AG10803 (cell line): ENCODE measurements around the gene KDM4B.

ENCODE experiments used
- DNase-seq: peaks from one replicate; pipeline ENCODE4 v3.0.0; 2010; ENCODE audit warnings: low read depth
- H3K4me3 ChIP-seq: 2 replicates; pipeline ENCODE4 v1.5.1; 2011; ENCODE audit warnings: mild to moderate bottlenecking, low read length, control low read depth
- CTCF ChIP-seq: conservative IDR thresholded peaks from 2 replicates; pipeline ENCODE4 v1.5.1; 2011; ENCODE audit warnings: mild to moderate bottlenecking, low read length, control low read depth, inconsistent platforms

Gene KDM4B

DNA sequence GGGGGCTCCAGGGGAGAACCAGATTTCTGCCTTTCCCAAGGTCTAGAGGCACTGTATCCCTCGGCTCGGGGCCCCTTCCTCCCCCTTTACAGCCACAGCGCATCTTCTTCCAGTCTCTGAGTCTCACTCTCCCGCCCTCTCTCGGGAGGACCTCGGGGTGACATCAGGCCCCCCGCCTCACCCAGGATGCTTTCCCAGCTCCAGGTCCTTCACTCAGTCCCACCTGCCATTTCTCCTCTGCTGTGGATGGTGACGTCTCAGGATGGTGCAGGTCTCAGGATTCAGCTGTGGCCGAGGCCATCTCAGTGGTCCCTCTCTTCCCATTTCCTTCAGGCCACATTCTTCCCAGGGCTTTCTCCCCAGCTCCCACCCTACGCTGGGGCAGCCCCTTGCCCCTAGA, 13.6 kb upstream of the KDM4B start:
- TF ChIP-seq CTCF = no peak
- no peak for DNase-seq
- no peak overlapping the region for H3K4me3 ChIP-seq

DNA sequence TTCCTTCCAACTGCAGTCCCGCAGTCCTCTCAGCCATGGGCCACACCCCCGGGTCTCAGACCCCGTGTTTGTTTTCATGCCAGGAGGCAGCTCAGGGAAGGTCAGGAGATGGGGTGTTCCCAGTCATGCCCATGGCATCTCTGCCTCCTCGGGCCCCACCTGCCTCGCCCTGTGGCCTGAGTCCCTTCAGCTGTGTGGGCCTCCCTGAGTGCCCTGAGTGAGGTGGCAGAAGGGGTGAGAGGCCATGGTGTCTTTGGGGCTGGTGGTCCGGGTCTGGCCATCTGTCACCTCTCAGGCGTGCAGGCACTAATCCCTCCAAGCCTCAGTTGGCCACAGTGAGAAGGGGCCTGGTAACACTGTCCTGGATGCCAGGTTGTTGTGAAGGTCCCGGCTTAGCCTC, 10.9 kb upstream of the KDM4B start:
- no peak for TF ChIP-seq CTCF
- H3K4me3 ChIP-seq = no peak overlapping the region
- DNase-seq = no peak

GRCh38 chr19:4962085-4962619, 6.8 kb upstream of the KDM4B start:
- no peak for TF ChIP-seq CTCF
- no peak overlapping the region for H3K4me3 ChIP-seq
- DNase-seq = no peak

DNA sequence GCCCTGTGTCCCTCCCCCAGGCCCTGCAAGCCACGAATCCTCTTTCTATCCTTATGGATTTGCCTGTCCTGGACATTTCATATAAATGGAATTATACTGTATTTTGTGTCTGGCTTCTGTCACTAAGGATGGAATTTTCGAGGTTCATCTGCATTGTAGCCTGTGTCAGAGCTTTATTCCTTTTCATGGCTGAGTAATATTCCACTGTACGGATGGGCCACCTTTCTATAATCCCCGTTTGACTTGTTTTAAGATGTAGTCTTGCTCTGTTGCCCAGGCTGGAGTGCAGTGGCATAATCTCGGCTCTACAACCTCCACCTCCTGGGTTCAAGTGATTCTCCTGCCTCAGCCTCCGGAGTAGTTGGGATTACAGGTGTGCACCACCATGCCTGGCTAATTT, 3.9 kb upstream of the KDM4B start:
- no peak overlapping the region for H3K4me3 ChIP-seq
- no peak for DNase-seq
- no peak for TF ChIP-seq CTCF

GRCh38 chr19:4966591-4966990, 2.3 kb upstream of the KDM4B start:
- DNase-seq = no peak
- H3K4me3 ChIP-seq = no peak overlapping the region
- no peak for TF ChIP-seq CTCF

DNA sequence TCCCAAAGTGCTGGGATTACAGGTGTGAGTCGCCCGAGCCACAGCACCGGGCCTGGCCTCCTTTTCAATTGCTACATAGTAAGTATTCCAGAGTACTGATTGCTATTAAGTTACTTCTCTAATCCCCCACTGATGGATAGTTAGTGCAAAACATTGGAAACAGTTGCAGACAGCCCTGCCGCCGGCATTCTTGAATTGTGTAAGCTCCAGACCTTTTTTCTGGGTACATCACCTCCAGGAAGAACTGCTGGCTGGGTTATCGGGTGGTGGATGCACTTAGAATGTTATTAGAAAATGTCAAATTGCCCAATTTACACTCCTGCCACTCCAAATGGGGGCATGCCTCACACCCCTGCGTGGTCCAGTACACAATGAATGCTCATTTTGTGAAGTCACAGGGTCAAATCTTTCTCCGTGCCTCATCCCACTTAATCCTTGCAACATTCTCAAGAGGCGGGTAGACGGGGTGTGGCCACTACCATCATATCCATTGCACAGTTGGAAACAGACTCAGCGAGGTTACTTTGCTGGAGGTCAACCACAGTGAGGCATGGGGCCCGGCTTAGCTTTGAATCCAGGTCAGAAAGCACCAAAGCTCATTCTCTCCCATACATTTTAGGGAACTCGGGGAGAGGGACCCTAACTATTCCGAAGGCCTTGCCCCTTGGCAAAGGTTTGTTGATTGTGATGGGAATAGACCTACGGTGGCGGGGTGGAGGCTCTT, 1.0 kb upstream of the KDM4B start:
- no peak for TF ChIP-seq CTCF
- H3K4me3 ChIP-seq = peak overlapping the region; percentile 66

GRCh38 chr19:4969292-4969771, 419 bp downstream of the KDM4B start:
- no peak for DNase-seq
- H3K4me3 ChIP-seq = peak overlapping the region; percentile 82
- TF ChIP-seq CTCF = no peak

More for the DNA sequence above, 1.0 kb upstream of the KDM4B start:
- DNase-seq = peak; percentile 51
